ENCODE results near the gene TAF6L.

Gene TAF6L

GRCh38 chr11:62757846-62758788 is 13.1 kb upstream of the TAF6L start:
- DNase-seq: no peak

- DNase-seq: peak; percentile 33
Measured at GRCh38 chr11:62760867-62761227, 10.3 kb upstream of the TAF6L start.

GRCh38 chr11:62770778-62771143 is 435 bp upstream of the TAF6L start:
- peak; percentile 38 for DNase-seq

- no peak for DNase-seq
Measured at GRCh38 chr11:62774407-62774806, 3.2 kb downstream of the TAF6L start.

GRCh38 chr11:62775646-62776045 is 4.5 kb downstream of the TAF6L start:
- no peak for DNase-seq

GRCh38 chr11:62777389-62777788 is 6.2 kb downstream of the TAF6L start:
- no peak for DNase-seq

- DNase-seq: no peak
Measured at GRCh38 chr11:62778441-62778840, 7.2 kb downstream of the TAF6L start.

GRCh38 chr11:62782753-62783152 is 11.6 kb downstream of the TAF6L start:
- no peak for DNase-seq

- peak; percentile 90 for DNase-seq
Measured at GRCh38 chr11:62786318-62787004, 15.3 kb downstream of the TAF6L start.

GRCh38 chr11:62787005-62787759 is 16.0 kb downstream of the TAF6L start, which contains the start of gene TMEM179B:
TMEM179B (plus strand) TSS chr11:62787402; CDS start chr11:62787432, 30 bp downstream.
- DNase-seq: peak; percentile 99

GRCh38 chr11:62788991-62789390 is 17.8 kb downstream of the TAF6L start:
- DNase-seq: no peak

- DNase-seq: no peak
Measured at GRCh38 chr11:62789576-62789975, 18.4 kb downstream of the TAF6L start.

GRCh38 chr11:62791501-62792201 is 20.5 kb downstream of the TAF6L start, which contains the start of gene TMEM223:
TMEM223 (minus strand) TSS chr11:62792006; CDS start chr11:62791994, 12 bp downstream.
- peak; percentile 95 for DNase-seq

GRCh38 chr11:62792202-62792575 is 21.0 kb downstream of the TAF6L start:
- DNase-seq: peak; percentile 23

- DNase-seq: no peak
Measured at GRCh38 chr11:62794201-62794775, 23.1 kb downstream of the TAF6L start.

- DNase-seq: no peak
Measured at GRCh38 chr11:62796281-62796680, 25.1 kb downstream of the TAF6L start.

GRCh38 chr11:62799486-62799885 is 28.3 kb downstream of the TAF6L start:
- no peak for DNase-seq

- DNase-seq: no peak
Measured at GRCh38 chr11:62801071-62801470, 29.9 kb downstream of the TAF6L start.

- DNase-seq: no peak
Measured at GRCh38 chr11:62804310-62805075, 33.3 kb downstream of the TAF6L start.

GRCh38 chr11:62805076-62805892 is 34.1 kb downstream of the TAF6L start, which contains the start of gene NXF1:
NXF1 (minus strand) TSS chr11:62805440; CDS start chr11:62805356, 84 bp downstream.
- peak; percentile 95 for DNase-seq
